Duodenal mucosa (tissue), 2 donors: ENCODE measurements around the gene PRUNE2.

ENCODE experiments used
- H3K27ac ChIP-seq: one replicate; pipeline ENCODE4 v1.7.0; 2013; ENCODE audit warnings: low read depth, low read length
- H3K27me3 ChIP-seq, 2 donors: one replicate each; pipeline ENCODE4 v1.7.0; 2013; ENCODE audit warnings: low read length in 2 of 2, control low read depth in 1 of 2; ENCODE audit not compliant: insufficient read depth in 2 of 2, control insufficient read depth in 1 of 2
- H3K36me3 ChIP-seq, 2 donors: one replicate each; pipeline ENCODE4 v1.7.0; 2013; ENCODE audit warnings: low read length in 2 of 2, control low read depth in 1 of 2; ENCODE audit not compliant: insufficient read depth in 2 of 2, control insufficient read depth in 1 of 2
- H3K4me1 ChIP-seq, 2 donors: one replicate each; pipeline ENCODE4 v1.7.0; 2013; ENCODE audit warnings: low read length in 2 of 2, control low read depth in 1 of 2; ENCODE audit not compliant: insufficient read depth in 2 of 2, control insufficient read depth in 1 of 2
- H3K4me3 ChIP-seq, 2 donors: one replicate each; pipeline ENCODE4 v1.7.0; 2013; ENCODE audit warnings: low read length in 2 of 2, low read depth in 1 of 2
- H3K9ac ChIP-seq, 2 donors: one replicate each; pipeline ENCODE4 v1.7.0; 2013; ENCODE audit warnings: low read length in 2 of 2, low read depth in 1 of 2
- H3K9me3 ChIP-seq, 2 donors: one replicate each; pipeline ENCODE4 v1.7.0; 2013; ENCODE audit warnings: low read length in 2 of 2, control low read depth in 1 of 2; ENCODE audit not compliant: control insufficient read depth in 1 of 2

PRUNE2 gene

DNA sequence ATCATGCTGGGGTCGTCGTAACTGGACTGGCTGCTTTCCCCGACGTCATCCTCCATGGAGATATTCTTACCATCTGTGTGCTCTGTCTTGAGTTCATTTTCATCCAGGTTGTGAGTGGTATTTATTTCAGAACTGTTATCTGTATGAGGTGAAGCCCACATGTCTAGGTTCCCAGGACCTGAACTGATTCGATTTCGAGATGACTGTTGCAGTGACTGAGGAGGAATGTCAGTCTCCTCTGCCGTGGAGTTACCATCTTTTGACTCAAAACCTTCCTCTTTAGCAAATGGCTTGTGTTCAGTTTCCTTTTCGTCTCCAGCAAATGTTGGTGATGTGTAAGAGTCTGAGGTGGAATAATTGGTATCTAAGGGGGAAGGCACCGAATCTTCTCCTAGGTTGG lies 196.9 kb downstream of the PRUNE2 start:
- Histone ChIP-seq H3K27ac (no peak overlapping the region), H3K4me3 (no peak overlapping the region), H3K36me3 (no peaks in the 10 kb centered on the region), H3K9ac (no peak overlapping the region), H3K4me1 (no peaks in the 10 kb centered on the region), H3K27me3 (peaks cover 0 to 5% of the 10 kb centered on the region in 2 donors), H3K9me3 (no peaks in the 10 kb centered on the region)

DNA sequence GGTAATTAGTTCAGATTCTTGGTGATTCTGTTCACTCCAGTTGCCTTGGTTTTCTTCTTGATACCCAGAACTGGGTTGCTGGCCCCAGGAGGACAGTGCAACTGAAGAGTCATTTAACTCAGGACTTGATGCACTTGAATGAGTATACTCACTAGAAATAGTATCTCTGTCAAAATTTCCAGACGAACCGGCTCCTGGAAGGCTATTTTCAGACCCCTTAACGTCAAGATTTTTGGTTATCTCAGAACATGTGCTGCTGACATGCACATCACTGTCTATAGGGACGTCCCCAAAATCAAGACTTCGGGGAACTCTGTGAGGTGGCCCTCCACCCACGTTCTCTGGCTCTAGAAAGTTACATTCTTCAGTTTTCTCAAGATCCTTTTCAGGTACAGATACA lies 198.4 kb downstream of the PRUNE2 start:
- H3K4me3 ChIP-seq: no peak overlapping the region
- no peak overlapping the region for H3K9ac ChIP-seq
- H3K9me3 ChIP-seq: no peaks in the 10 kb centered on the region
- H3K27me3 ChIP-seq: peaks cover 0 to 5% of the 10 kb centered on the region in 2 donors
- no peak overlapping the region for H3K27ac ChIP-seq
- no peaks in the 10 kb centered on the region for H3K36me3 ChIP-seq
- no peaks in the 10 kb centered on the region for H3K4me1 ChIP-seq

DNA sequence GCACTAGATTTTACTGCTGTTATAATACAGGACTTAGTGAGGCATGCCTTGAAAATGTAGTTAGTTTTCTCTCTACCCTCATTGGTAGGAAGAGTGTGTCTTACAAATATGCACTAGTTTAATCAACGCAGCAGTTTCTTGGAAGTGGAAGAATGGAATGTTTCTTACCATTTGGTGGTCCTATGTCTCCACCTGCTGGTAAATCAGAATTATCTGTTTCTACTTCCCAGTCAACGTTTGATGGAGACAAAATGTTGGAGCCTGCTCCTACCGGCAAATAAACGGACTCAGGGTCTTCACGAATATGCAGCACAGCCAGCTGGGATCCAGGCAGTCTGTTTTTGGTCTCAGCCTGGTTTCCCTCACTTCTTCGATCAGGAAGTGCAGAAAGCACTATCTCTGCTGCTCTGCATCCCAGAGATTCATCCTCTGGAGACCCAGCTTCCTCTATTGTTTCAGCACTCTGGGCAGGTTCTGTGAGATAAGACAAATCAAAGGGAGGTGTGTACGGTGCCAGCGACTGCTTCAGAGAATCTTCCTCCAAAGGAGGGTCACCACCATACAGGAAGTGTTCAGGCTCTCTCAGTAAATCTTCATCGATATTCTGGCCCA lies 201.2 kb downstream of the PRUNE2 start:
- Histone ChIP-seq H3K4me3 (no peak overlapping the region), H3K4me1 (no peaks in the 10 kb centered on the region), H3K27me3 (peaks cover 0 to 5% of the 10 kb centered on the region in 2 donors), H3K27ac (no peak overlapping the region), H3K9ac (no peak overlapping the region), H3K9me3 (no peaks in the 10 kb centered on the region), H3K36me3 (no peaks in the 10 kb centered on the region)

DNA sequence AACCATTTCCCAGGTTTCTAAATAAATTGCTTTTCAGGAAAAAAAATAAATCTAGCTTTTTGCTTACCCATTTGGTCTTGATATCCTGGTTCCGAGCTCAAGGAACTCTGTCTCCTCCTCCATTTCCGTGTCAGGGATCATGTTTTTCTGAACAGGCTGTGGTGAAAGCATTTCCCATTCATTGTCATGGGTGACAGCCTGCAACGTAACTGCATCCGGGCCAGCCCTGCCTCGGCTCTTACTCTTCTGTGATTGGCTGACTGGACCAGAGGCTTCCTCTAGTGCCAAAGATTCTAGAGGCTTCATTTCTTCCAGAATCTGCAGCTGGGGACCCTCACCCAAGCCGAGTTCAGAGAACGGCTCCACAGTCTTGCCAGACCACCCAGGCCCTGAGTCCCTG lies 202.6 kb downstream of the PRUNE2 start:
- H3K4me1 ChIP-seq: no peaks in the 10 kb centered on the region
- H3K4me3 ChIP-seq: no peak overlapping the region
- H3K27ac ChIP-seq: no peak overlapping the region
- H3K9me3 ChIP-seq: no peaks in the 10 kb centered on the region
- no peaks in the 10 kb centered on the region for H3K36me3 ChIP-seq
- H3K9ac ChIP-seq: no peak overlapping the region
- peaks cover 0 to 5% of the 10 kb centered on the region in 2 donors for H3K27me3 ChIP-seq

DNA sequence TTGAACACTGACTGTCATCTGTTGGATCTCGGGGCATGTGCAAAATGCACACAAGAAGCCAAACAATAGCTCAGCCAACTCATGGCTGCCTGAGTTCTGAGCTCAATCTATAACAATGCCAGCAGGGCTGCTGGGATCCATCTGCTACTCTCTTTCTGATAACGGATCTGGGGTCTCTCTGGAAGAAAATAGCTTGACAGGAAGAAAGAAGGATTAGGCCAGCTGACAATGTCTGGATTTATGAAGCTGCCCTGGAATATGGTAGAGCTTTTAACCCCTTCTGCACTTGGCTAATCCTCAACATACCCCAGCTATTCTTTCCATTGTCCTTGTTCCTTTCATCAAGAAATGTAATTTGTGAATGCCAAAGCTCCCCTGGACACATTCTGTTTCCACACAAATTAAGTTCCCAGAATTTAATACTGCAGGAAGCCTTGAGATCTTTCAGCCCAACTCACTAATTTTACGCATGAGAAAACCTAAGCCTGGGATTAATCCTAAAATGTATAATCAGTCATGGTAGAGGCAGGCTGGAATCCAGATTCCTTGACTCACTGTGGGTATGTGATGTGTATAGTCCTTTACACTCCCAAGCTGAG lies 204.4 kb downstream of the PRUNE2 start:
- no peaks in the 10 kb centered on the region for H3K36me3 ChIP-seq
- peaks cover 0 to 5% of the 10 kb centered on the region in 2 donors for H3K27me3 ChIP-seq
- no peaks in the 10 kb centered on the region for H3K9me3 ChIP-seq
- H3K27ac ChIP-seq: no peak overlapping the region
- no peaks in the 10 kb centered on the region for H3K4me1 ChIP-seq
- H3K4me3 ChIP-seq: no peak overlapping the region
- H3K9ac ChIP-seq: no peak overlapping the region

DNA sequence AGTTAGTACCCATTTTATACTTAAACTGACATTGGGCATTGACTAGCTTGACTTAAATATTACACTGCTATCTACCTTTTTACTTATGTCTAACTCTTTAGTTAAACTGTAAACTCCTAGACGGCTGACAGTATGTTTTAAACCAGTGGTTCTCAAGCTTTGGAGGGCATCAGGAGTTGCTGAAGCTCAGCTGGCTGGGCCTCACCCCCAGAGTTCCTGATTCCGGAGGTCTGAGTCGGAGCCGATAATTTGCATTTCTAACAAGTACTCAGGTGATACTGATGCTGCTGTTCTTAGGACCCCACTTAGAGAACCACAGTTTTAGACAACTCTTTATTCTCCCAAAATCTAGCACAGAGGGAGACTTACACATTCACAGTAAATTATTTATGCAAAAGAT lies 205.0 kb downstream of the PRUNE2 start:
- H3K27ac ChIP-seq: no peak overlapping the region
- H3K9ac ChIP-seq: no peak overlapping the region
- peaks cover 0 to 5% of the 10 kb centered on the region in 2 donors for H3K27me3 ChIP-seq

DNA sequence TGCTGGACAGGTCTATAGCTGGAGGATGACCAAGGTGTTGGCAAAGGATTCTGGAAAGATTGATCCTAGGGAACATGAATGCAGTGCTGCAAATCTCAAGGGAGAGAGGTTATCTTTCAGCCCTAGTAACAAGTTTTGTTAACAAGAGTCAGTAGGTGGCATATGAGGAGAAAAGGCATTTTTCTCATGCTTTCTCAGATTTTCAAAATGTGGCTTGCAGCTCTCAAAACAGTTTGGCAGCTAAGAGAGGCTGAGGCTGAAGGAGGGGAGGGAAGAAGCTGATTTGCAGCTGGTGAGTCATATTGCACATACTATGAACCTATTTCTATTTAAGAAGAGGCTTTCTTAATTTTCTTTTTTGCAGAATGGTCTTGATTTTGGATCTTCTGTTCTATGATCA lies 205.9 kb downstream of the PRUNE2 start:
- Histone ChIP-seq H3K27me3 (peaks cover 0 to 3% of the 10 kb centered on the region in 2 donors), H3K9ac (no peak overlapping the region), H3K4me3 (no peak overlapping the region), H3K4me1 (no peaks in the 10 kb centered on the region), H3K27ac (no peak overlapping the region), H3K9me3 (no peaks in the 10 kb centered on the region), H3K36me3 (no peaks in the 10 kb centered on the region)

More for the DNA sequence above, 205.0 kb downstream of the PRUNE2 start:
- H3K4me1 ChIP-seq: no peaks in the 10 kb centered on the region
- no peaks in the 10 kb centered on the region for H3K36me3 ChIP-seq
- H3K9me3 ChIP-seq: no peaks in the 10 kb centered on the region
- H3K4me3 ChIP-seq: no peak overlapping the region

DNA sequence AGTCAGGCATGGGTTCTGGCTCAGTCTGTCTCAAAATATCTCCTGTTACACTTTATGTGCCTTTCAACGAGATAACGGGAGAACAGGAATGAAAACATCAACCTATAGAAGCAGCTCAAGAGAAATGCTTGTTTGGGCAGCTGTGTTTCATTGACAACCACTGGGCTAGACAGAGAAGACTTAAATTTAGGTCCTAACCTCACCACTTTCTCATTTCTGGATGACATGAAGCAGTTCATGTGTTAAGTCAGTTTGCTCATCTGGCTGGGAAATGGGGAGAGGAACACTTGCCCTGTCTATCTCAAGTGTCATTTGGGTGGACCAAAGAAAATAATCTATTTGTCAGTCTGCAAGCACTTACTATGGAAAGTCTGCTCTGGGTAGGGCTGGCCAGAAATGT lies 208.4 kb downstream of the PRUNE2 start:
- no peak overlapping the region for H3K4me3 ChIP-seq
- no peak overlapping the region for H3K9ac ChIP-seq
- no peaks in the 10 kb centered on the region for H3K9me3 ChIP-seq
- H3K36me3 ChIP-seq: no peaks in the 10 kb centered on the region
- no peaks in the 10 kb centered on the region for H3K27me3 ChIP-seq
- no peak overlapping the region for H3K27ac ChIP-seq
- H3K4me1 ChIP-seq: peaks cover 2% of the 10 kb centered on the region in 2 donors

DNA sequence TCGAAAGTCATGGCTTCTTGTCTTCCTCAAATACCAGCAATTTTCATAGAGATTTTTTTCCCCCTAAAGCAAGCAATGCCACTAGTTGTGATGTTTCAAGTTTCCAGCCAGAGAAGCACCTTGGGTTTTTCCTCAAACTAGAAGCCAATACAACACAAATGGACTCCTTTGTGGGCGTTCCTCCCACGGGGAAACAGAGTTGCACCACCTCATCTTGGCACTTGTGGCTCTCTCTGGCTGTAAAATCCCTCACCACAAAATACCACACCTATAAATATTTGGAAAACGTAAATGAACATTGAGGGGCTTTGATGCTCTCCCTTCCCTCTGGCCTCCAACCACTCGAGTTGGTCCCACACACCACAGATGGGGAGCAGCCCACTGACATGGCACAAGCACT lies 208.8 kb downstream of the PRUNE2 start:
- no peaks in the 10 kb centered on the region for H3K36me3 ChIP-seq
- H3K27me3 ChIP-seq: no peaks in the 10 kb centered on the region
- no peak overlapping the region for H3K27ac ChIP-seq
- H3K9ac ChIP-seq: no peak overlapping the region
- H3K4me1 ChIP-seq: peaks cover 7% of the 10 kb centered on the region in 2 donors
- H3K9me3 ChIP-seq: no peaks in the 10 kb centered on the region
- H3K4me3 ChIP-seq: no peak overlapping the region

DNA sequence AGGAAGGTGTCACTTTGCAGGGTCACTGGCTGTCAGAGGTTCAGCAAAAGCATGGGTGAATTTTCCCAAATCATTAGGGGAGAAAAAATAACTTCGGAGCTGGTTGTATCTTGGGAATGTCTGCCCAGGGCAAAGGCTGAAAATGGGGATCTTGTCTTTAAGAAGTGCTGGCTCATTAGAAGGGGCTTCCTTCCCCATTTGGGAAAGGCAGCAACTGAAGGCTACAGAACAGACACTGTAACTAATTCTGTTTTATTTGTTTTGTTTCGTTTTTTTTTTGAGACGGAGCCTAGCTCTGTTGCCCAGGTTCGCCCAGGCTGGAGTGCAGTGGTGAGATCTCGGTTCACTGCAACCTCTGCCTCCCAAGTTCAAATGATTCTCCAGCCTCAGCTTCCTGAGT lies 212.0 kb downstream of the PRUNE2 start:
- H3K4me1 ChIP-seq: peaks cover 19 to 33% of the 10 kb centered on the region in 2 donors
- H3K36me3 ChIP-seq: no peaks in the 10 kb centered on the region
- no peaks in the 10 kb centered on the region for H3K27me3 ChIP-seq
- H3K9ac ChIP-seq: no peak overlapping the region
- no peak overlapping the region for H3K27ac ChIP-seq
- H3K9me3 ChIP-seq: no peaks in the 10 kb centered on the region
- H3K4me3 ChIP-seq: no peak overlapping the region
